PC-3 (cell line): ENCODE data around the gene SLC12A3. TPM values are rescaled to one million over a fixed set of nuclear protein-coding genes. Genes with fewer than 3 reads are reported as not detected.
"Not testable (repeated sequence)": the region's sequence is repeated elsewhere in the genome, so short reads cannot be mapped to it uniquely, and the experiment has no call there.

ENCODE experiments used
- ATAC-seq: fragments of 200-7000 bp; cut with Tn5 transposase; 2 replicates; pipeline ENCODE4 v1.9.1; 2020; ENCODE audit warnings: mild to moderate bottlenecking, moderate library complexity
- BruUV-seq: library from RNA; stranded (reverse); fragments of 400-500 nt; replicated peaks from 2 replicates; lab custom pipeline; 2021; lab: Mats Ljungman, UMichigan
- CTCF ChIA-PET: fragments of 300-600 bp; sonication (Branson Sonifier 250); formaldehyde crosslinking; loops from one replicate; lab custom pipeline; 2022; ENCODE audit warnings: antibody characterized with exemption; lab: Charles Lee
- POLR2A ChIA-PET: fragments of 300-600 bp; sonication (Branson Sonifier 250); formaldehyde crosslinking; loops from one replicate; lab custom pipeline; 2022; ENCODE audit warnings: antibody characterized with exemption; ENCODE audit not compliant: unreplicated experiment; lab: Charles Lee
- DNase-seq: peaks from one replicate; pipeline ENCODE4 v3.0.0-alpha.2; 2015
- H2AFZ ChIP-seq: fragments of 300-600 bp; sonication (generic); 2 replicates; pipeline ENCODE4 v1.6.0; 2016; ENCODE audit warnings: antibody characterized with exemption, low read length
- H3F3A ChIP-seq: fragments of 300-600 bp; sonication (generic); one replicate; pipeline ENCODE4 v1.6.0; 2017; ENCODE audit warnings: antibody characterized with exemption, low read length, control low read depth, mild to moderate bottlenecking; ENCODE audit not compliant: unreplicated experiment
- H3K27ac ChIP-seq: fragments of 300-600 bp; sonication (generic); 2 replicates; pipeline ENCODE4 v1.5.1; 2016; ENCODE audit warnings: mild to moderate bottlenecking, low read length
- H3K27me3 ChIP-seq: fragments of 300-600 bp; sonication (generic); 2 replicates; pipeline ENCODE4 v1.6.1; 2016; ENCODE audit warnings: low read length, mixed read lengths
- H3K36me3 ChIP-seq: fragments of 300-600 bp; sonication (generic); 2 replicates; pipeline ENCODE4 v1.6.1; 2016; ENCODE audit warnings: low read depth, mixed run types, low read length, mixed read lengths
- H3K4me1 ChIP-seq: fragments of 300-600 bp; sonication (generic); 2 replicates; pipeline ENCODE4 v1.5.1; 2016; ENCODE audit warnings: low read length; ENCODE audit not compliant: insufficient read depth
- H3K4me2 ChIP-seq: fragments of 300-600 bp; sonication (generic); 2 replicates; pipeline ENCODE4 v1.6.0; 2016; ENCODE audit warnings: low read length
- H3K4me3 ChIP-seq: fragments of 300-600 bp; sonication (generic); 2 replicates; pipeline ENCODE4 v1.5.1; 2016; ENCODE audit warnings: mild to moderate bottlenecking, low read length, mixed read lengths
- H3K79me2 ChIP-seq: fragments of 300-600 bp; sonication (generic); 2 replicates; pipeline ENCODE4 v1.6.1; 2017; ENCODE audit warnings: low read length, mixed read lengths
- H3K9ac ChIP-seq: fragments of 300-600 bp; sonication (generic); 2 replicates; pipeline ENCODE4 v1.6.0; 2016; ENCODE audit warnings: mild to moderate bottlenecking, low read length
- H3K9me2 ChIP-seq: fragments of 300-600 bp; sonication (generic); replicated peaks from 2 replicates; pipeline ENCODE4 v1.6.1; 2016; ENCODE audit warnings: mixed run types, low read length, mixed read lengths
- H3K9me3 ChIP-seq: fragments of 300-600 bp; sonication (generic); 2 replicates; pipeline ENCODE4 v1.6.1; 2016; ENCODE audit warnings: low read length, mixed read lengths
- H4K20me1 ChIP-seq: fragments of 300-600 bp; sonication (generic); 2 replicates; pipeline ENCODE4 v1.6.1; 2016; ENCODE audit warnings: low read length, mixed read lengths
- CTCF ChIP-seq: fragments of 300-600 bp; sonication (generic); conservative IDR thresholded peaks from 2 replicates; pipeline ENCODE4 v1.5.1; 2017; ENCODE audit warnings: antibody characterized with exemption, low read depth, mild to moderate bottlenecking, low read length
- EZH2 ChIP-seq: fragments of 300-600 bp; sonication (generic); IDR thresholded peaks from one replicate; pipeline ENCODE4 v1.6.1; 2017; ENCODE audit warnings: antibody characterized with exemption, mild to moderate bottlenecking, low read length; ENCODE audit not compliant: unreplicated experiment
- EZH2phosphoT487 ChIP-seq: fragments of 300-600 bp; sonication (generic); IDR thresholded peaks from 2 replicates; pipeline ENCODE4 v1.6.1; 2018; ENCODE audit warnings: mild to moderate bottlenecking, antibody characterized with exemption, low read length, borderline replicate concordance
- intact Hi-C: fragments of 100-400 bp; cut with micrococcal nuclease; formaldehyde crosslinking; loops from 2 replicates; pipeline ENCODE4 v1.9.0; 2023
- total RNA-seq: library from RNA; depleted of rRNA; stranded (reverse); fragments of >200 nt; gene quantifications from 2 replicates; pipeline ENCODE4 v1.2.3, GENCODE V29; 2014

Gene SLC12A3
- total RNA-seq, 1 experiment from 2014 or later = not detected

GRCh38 chr16:56932721-56933619 is 68.0 kb downstream of the SLC12A3 start:
- peak; percentile 44 for ATAC-seq
- peak; percentile 53 for DNase-seq
- Histone ChIP-seq H3K9me2 (no peaks in the 10 kb centered on the region), H3K36me3 (peaks cover 32% of the 10 kb centered on the region), H3K4me1 (peaks cover 18% of the 10 kb centered on the region), H3K9ac (peak overlapping the region; percentile 96), H3K4me3 (peak overlapping the region; percentile 95), H3K4me2 (peak overlapping the region; percentile 95), H2AFZ (no peak overlapping the region), H3K9me3 (no peaks in the 10 kb centered on the region), H3F3A (no peaks in the 10 kb centered on the region), H4K20me1 (peaks cover 43% of the 10 kb centered on the region), H3K27me3 (no peaks in the 10 kb centered on the region), H3K79me2 (peaks cover 43% of the 10 kb centered on the region), H3K27ac (peak overlapping the region; percentile 38)
- TF ChIP-seq CTCF = no peak
- no peak for TF ChIP-seq EZH2
- TF ChIP-seq EZH2phosphoT487 = no peak
- POLR2A ChIA-PET = no interaction called here
- CTCF ChIA-PET = no interaction called here
- intact Hi-C loops = no loop called here
- BruUV-seq = TSS peak; percentile 24

GRCh38 chr16:56933828-56934598 is 69.0 kb downstream of the SLC12A3 start:
- peak overlapping the region; percentile 95 for H3K4me3 ChIP-seq
- peak overlapping the region; percentile 95 for H3K4me2 ChIP-seq
- H3K9me2 ChIP-seq = no peaks in the 10 kb centered on the region
- no peaks in the 10 kb centered on the region for H3K9me3 ChIP-seq
- H3K79me2 ChIP-seq = peaks cover 43% of the 10 kb centered on the region
- H3K27ac ChIP-seq = no peak overlapping the region
- H3K4me1 ChIP-seq = peaks cover 18% of the 10 kb centered on the region
- H3K27me3 ChIP-seq = no peaks in the 10 kb centered on the region
- H3K36me3 ChIP-seq = peaks cover 40% of the 10 kb centered on the region
- intact Hi-C loops = no loop called here
- ATAC-seq (no peak), DNase-seq (no peak)
- ChIA-PET CTCF (no interaction called here), POLR2A (no interaction called here)
- peaks cover 49% of the 10 kb centered on the region for H4K20me1 ChIP-seq
- H3F3A ChIP-seq = no peaks in the 10 kb centered on the region
- no TSS peak for BruUV-seq
- H3K9ac ChIP-seq = peak overlapping the region; percentile 96
- TF ChIP-seq CTCF (no peak), EZH2phosphoT487 (no peak), EZH2 (no peak)
- H2AFZ ChIP-seq = no peak overlapping the region

- CTCF ChIA-PET, H3F3A ChIP-seq, H2AFZ ChIP-seq, POLR2A ChIA-PET, H3K9ac ChIP-seq, DNase-seq, H3K9me3 ChIP-seq, H3K27ac ChIP-seq, intact Hi-C loops, H3K9me2 ChIP-seq, BruUV-seq, ATAC-seq, H3K27me3 ChIP-seq: not testable (repeated sequence)
- H3K36me3 ChIP-seq = peaks cover 46% of the 10 kb centered on the region
- H3K79me2 ChIP-seq = peaks cover 43% of the 10 kb centered on the region
- peaks cover 49% of the 10 kb centered on the region for H4K20me1 ChIP-seq
- peak overlapping the region; percentile 95 for H3K4me2 ChIP-seq
- H3K4me3 ChIP-seq = peak overlapping the region; percentile 95
- peaks cover 18% of the 10 kb centered on the region for H3K4me1 ChIP-seq
These were observed 69.7 kb downstream of the SLC12A3 start for GRCh38 chr16:56934599-56935145.
